ENCODE results near the gene CLGN. TPM values are rescaled to one million over a fixed set of nuclear protein-coding genes. Genes with fewer than 3 reads are reported as not detected.
"Not testable (repeated sequence)": the region's sequence is repeated elsewhere in the genome, so short reads cannot be mapped to it uniquely, and the experiment has no call there.

Gene CLGN
- total RNA-seq, 2 experiments from 2014 or later: 0.11 to 0.13 TPM

- peaks cover 10% of the 10 kb centered on the region for H3K4me1 Mint-ChIP-seq (ENCODE audit: low read depth)
- no peaks in the 10 kb centered on the region for H3K36me3 Mint-ChIP-seq (ENCODE audit: low read depth)
- peak overlapping the region; percentile 76 for H3K4me3 Mint-ChIP-seq
- ChIA-PET POLR2A (no interaction called here), CTCF (interaction anchor here (1.2 to 1.5 kb wide), 2 partner anchors 52 to 183 kb away, joined by 3 to 4 read pairs; no protein-coding TSS in a partner anchor)
- peaks cover 52% of the 10 kb centered on the region for H3K27me3 Mint-ChIP-seq (ENCODE audit: low read depth)
- ATAC-seq: peak; percentile 29
- no peaks in the 10 kb centered on the region for H3K9me3 Mint-ChIP-seq (ENCODE audit: insufficient read depth)
- no peak overlapping the region for H3K27ac Mint-ChIP-seq
- DNase-seq: no peak
Measured at GRCh38 chr4:140426610-140427105, 790 bp downstream of the CLGN start.

- H3K27me3 Mint-ChIP-seq (ENCODE audit: low read depth): peaks cover 50% of the 10 kb centered on the region
- peaks cover 10% of the 10 kb centered on the region for H3K4me1 Mint-ChIP-seq (ENCODE audit: low read depth)
- POLR2A ChIA-PET: no interaction called here
Measured at GRCh38 chr4:140423106-140423505, 4.3 kb downstream of the CLGN start.

DNA sequence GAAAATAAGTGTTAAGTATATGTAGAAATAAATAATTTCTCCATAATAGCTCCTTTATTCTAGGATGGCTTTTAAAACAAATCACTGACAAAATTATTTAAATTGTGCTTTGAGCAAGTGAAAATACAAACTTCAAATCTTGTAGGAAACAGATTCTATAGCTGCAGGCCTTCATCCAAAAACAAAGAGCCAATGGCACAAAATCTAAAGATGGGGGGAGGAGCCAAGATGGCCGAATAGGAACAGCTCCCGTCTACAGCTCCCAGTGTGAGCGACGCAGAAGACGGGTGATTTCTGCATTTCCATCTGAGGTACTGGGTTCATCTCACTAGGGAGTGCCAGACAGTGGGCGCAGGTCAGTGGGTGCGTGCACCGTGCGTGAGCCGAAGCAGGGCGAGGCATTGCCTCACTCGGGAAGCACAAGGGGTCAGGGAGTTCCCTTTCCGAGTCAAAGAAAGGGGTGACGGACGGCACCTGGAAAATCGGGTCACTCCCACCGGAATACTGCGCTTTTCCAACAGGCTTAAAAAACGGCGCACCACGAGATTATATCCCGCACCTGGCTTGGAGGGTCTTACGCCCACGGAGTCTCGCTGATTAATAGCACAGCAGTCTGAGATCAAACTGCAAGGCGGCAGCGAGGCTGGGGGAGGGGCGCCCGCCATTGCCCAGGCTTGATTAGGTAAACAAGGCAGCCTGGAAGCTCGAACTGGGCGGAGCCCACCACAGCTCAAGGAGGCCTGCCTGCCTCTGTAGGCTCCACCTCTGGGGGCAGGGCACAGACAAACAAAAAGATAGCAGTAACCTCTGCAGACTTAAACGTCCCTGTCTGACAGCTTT, 14.1 kb downstream of the CLGN start:
- H3K27ac Mint-ChIP-seq; H3K4me3 Mint-ChIP-seq; ATAC-seq; H3K27me3 Mint-ChIP-seq (ENCODE audit: low read depth); H3K36me3 Mint-ChIP-seq (ENCODE audit: low read depth); H3K4me1 Mint-ChIP-seq (ENCODE audit: low read depth); DNase-seq; H3K9me3 Mint-ChIP-seq (ENCODE audit: insufficient read depth); POLR2A ChIA-PET: not testable (repeated sequence)
- CTCF ChIA-PET: interaction anchor here (1.6 kb wide), 1 partner anchor 53 kb away, joined by 5 read pairs; no protein-coding TSS in a partner anchor

More at GRCh38 chr4:140423106-140423505, 4.3 kb downstream of the CLGN start:
- Mint-ChIP-seq H3K27ac (no peak overlapping the region), H3K36me3 (ENCODE audit: low read depth) (no peaks in the 10 kb centered on the region), H3K9me3 (ENCODE audit: insufficient read depth) (no peaks in the 10 kb centered on the region), H3K4me3 (no peak overlapping the region)
- DNase-seq (no peak), ATAC-seq (no peak)
- CTCF ChIA-PET: no interaction called here

DNA sequence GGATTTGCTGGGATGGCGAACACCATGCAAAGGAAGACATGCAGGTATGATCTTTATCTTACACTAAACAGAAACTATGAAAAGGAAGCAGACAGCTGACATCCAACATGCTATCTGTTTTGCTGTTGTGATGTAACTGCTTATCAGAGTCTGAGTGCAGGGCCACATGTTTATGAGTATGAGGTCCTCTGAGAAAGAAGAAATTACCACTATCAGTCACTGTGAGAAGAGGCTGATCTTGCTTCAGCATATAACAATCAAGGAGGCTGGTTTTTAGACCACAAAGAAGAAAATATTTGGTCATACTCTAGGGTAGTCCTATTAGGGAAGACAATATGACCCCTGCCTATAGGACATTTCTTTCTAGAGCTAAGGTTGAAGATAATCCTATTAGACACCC, 18.5 kb downstream of the CLGN start:
- Mint-ChIP-seq H3K27me3 (ENCODE audit: low read depth) (peaks cover 13% of the 10 kb centered on the region), H3K4me1 (ENCODE audit: low read depth) (no peaks in the 10 kb centered on the region), H3K27ac (no peak overlapping the region), H3K9me3 (ENCODE audit: insufficient read depth) (no peaks in the 10 kb centered on the region), H3K36me3 (ENCODE audit: low read depth) (no peaks in the 10 kb centered on the region), H3K4me3 (no peak overlapping the region)
- DNase-seq: no peak
- ATAC-seq: no peak
- ChIA-PET CTCF (no interaction called here), POLR2A (no interaction called here)

DNA sequence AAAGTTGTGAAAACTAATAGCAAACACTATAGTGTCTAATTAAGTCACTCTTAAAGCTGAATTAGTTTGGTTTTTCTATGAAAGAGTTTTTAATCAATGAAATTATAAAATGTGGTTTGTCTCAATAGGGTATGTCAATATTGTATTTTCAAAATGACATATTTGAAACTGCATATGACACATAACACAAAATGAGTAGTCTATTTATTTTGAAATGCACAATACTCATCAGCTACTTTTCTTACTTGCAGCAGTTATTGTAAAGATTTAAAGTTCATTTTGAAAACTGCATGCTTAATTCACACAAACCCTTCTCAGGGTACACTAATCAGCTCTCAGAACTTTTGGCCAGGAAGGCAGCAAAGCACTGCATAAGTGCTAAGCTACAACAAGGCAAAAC, 21.2 kb downstream of the CLGN start:
- DNase-seq (no peak), ATAC-seq (no peak)
- ChIA-PET CTCF (interaction anchor here (1.3 kb wide), 1 partner anchor 47 kb away, joined by 3 read pairs; no protein-coding TSS in a partner anchor), POLR2A (no interaction called here)
- no peak overlapping the region for H3K27ac Mint-ChIP-seq
- no peaks in the 10 kb centered on the region for H3K4me1 Mint-ChIP-seq (ENCODE audit: low read depth)
- H3K4me3 Mint-ChIP-seq: no peak overlapping the region
- peaks cover 14% of the 10 kb centered on the region for H3K27me3 Mint-ChIP-seq (ENCODE audit: low read depth)
- no peaks in the 10 kb centered on the region for H3K9me3 Mint-ChIP-seq (ENCODE audit: insufficient read depth)
- no peaks in the 10 kb centered on the region for H3K36me3 Mint-ChIP-seq (ENCODE audit: low read depth)

DNA sequence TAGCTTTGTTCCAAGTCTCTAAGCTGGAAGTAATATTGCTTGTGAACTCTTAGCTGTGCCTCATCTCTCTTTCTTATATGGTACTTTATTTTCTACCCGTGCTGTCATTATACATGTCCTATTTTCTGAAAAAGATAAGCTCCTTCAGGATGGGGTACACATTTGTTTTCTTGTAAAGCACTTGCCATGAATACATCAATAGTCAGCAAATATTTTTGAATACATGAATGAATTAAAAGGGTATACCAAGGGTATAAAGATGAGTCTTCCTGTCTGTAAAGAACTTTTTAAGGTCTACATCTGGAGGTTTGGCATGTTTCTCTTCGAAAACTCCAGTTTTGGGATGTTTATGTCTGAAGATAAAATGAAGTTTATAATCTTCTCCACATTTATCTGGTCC, 27.3 kb downstream of the CLGN start:
- H3K4me1 Mint-ChIP-seq (ENCODE audit: low read depth): no peaks in the 10 kb centered on the region
- POLR2A ChIA-PET: no interaction called here
- DNase-seq (no peak), ATAC-seq (no peak)
- CTCF ChIA-PET: no interaction called here
- H3K27ac Mint-ChIP-seq: no peak overlapping the region
- no peaks in the 10 kb centered on the region for H3K36me3 Mint-ChIP-seq (ENCODE audit: low read depth)
- H3K27me3 Mint-ChIP-seq (ENCODE audit: low read depth): peaks cover 13% of the 10 kb centered on the region
- no peaks in the 10 kb centered on the region for H3K9me3 Mint-ChIP-seq (ENCODE audit: insufficient read depth)
- H3K4me3 Mint-ChIP-seq: no peak overlapping the region

- no peaks in the 10 kb centered on the region for H3K36me3 Mint-ChIP-seq (ENCODE audit: low read depth)
- H3K27ac Mint-ChIP-seq: no peak overlapping the region
- POLR2A ChIA-PET: no interaction called here
- no peak overlapping the region for H3K4me3 Mint-ChIP-seq
- no peak for ATAC-seq
- H3K9me3 Mint-ChIP-seq (ENCODE audit: insufficient read depth): no peaks in the 10 kb centered on the region
- H3K4me1 Mint-ChIP-seq (ENCODE audit: low read depth): no peaks in the 10 kb centered on the region
- DNase-seq: no peak
- CTCF ChIA-PET: no interaction called here
- peaks cover 8% of the 10 kb centered on the region for H3K27me3 Mint-ChIP-seq (ENCODE audit: low read depth)
Measured at GRCh38 chr4:140395668-140396067, 31.8 kb downstream of the CLGN start.

GRCh38 chr4:140388015-140388414, 39.4 kb downstream of the CLGN start:
- DNase-seq (no peak), ATAC-seq (no peak)
- POLR2A ChIA-PET: no interaction called here
- Mint-ChIP-seq H3K9me3 (ENCODE audit: insufficient read depth) (no peaks in the 10 kb centered on the region), H3K27me3 (ENCODE audit: low read depth) (peaks cover 6% of the 10 kb centered on the region), H3K4me1 (ENCODE audit: low read depth) (no peaks in the 10 kb centered on the region), H3K4me3 (no peak overlapping the region), H3K27ac (no peak overlapping the region), H3K36me3 (ENCODE audit: low read depth) (no peaks in the 10 kb centered on the region)
- CTCF ChIA-PET: interaction anchor here (2.3 kb wide), 1 partner anchor 15 kb away, joined by 6 read pairs; the partner anchor contains the start of gene SCOC

- ChIA-PET POLR2A (interaction anchor here (1.2 kb wide), 1 partner anchor 10 kb away, joined by 3 read pairs; no protein-coding TSS in a partner anchor), CTCF (interaction anchor here (1.0 to 3.4 kb wide), 2 partner anchors 10 to 23 kb away, joined by 6 to 16 read pairs; partner anchors contain the start of gene SCOC)
- H3K27me3 Mint-ChIP-seq (ENCODE audit: low read depth): peaks cover 4% of the 10 kb centered on the region
- ATAC-seq (no peak), DNase-seq (no peak)
- H3K27ac Mint-ChIP-seq: no peak overlapping the region
- H3K9me3 Mint-ChIP-seq (ENCODE audit: insufficient read depth): no peaks in the 10 kb centered on the region
- H3K4me3 Mint-ChIP-seq: no peak overlapping the region
- H3K4me1 Mint-ChIP-seq (ENCODE audit: low read depth): no peaks in the 10 kb centered on the region
- H3K36me3 Mint-ChIP-seq (ENCODE audit: low read depth): peaks cover 12% of the 10 kb centered on the region
Measured at GRCh38 chr4:140382732-140383131, 44.7 kb downstream of the CLGN start.

- Mint-ChIP-seq H3K9me3 (ENCODE audit: insufficient read depth) (no peaks in the 10 kb centered on the region), H3K36me3 (ENCODE audit: low read depth) (no peaks in the 10 kb centered on the region), H3K27me3 (ENCODE audit: low read depth) (no peaks in the 10 kb centered on the region), H3K4me3 (no peak overlapping the region), H3K4me1 (ENCODE audit: low read depth) (peaks cover 13% of the 10 kb centered on the region), H3K27ac (no peak overlapping the region)
- ATAC-seq (no peak), DNase-seq (no peak)
- ChIA-PET CTCF (interaction anchor here (1.3 to 6.2 kb wide), 8 partner anchors 9 to 474 kb away, joined by 3 to 107 read pairs (median 5); partner anchors contain the start of genes CLGN and ELMOD2), POLR2A (interaction anchor here (0.9 to 1.2 kb wide), 3 partner anchors 11 to 708 kb away, joined by 4 to 5 read pairs (median 4); no protein-coding TSS in a partner anchor)
Measured at GRCh38 chr4:140374130-140374477, 53.3 kb downstream of the CLGN start.

DNA sequence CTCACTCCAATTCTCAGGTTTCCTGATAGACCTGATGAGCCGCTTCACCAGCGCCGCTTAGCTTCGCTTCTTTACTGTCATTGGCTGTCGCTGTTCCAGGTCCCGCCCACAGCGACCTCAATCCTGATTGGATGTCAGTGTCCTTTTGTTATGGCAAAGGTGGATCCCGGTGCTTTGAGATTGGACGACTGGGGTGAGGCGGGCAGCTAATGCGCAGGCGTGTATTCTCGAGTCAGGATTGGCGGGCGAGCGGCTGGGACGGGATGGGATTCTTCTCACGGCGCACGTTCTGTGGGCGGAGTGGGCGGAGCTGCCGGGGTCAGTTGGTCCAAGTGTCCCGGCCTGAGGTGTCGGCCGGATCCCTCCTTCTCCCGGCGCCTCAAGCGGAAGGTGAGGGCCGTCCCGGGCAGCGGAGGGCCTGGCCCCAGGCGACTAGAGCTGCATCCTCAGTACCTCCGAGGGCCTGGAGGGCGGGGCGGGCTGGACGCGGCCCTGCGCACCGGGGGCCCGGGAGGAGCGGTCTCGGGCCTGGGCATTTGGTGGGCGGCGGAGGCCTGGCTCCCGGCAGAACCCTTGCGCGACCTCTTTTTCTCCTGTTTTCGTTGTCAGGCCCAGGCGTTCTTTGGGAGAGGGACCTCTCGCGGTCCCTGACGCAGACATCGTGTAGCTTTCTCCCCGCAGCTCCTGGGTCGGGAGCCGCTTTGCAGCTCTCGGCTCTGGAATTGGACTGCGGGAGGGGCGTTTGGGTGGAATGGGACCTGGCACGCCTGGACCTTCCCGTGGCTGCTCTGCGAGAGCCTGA, 53.9 kb downstream of the CLGN start, which contains the start of gene SCOC:
Gene SCOC, plus strand, starts transcription at position 319 of the 802 bp plus-strand sequence. CDS start 5,525 bp downstream, outside the sequence.
- peak; percentile 98 for ATAC-seq
- no peaks in the 10 kb centered on the region for H3K27me3 Mint-ChIP-seq (ENCODE audit: low read depth)
- POLR2A ChIA-PET: interaction anchor here (0.9 to 1.2 kb wide), 4 partner anchors 10 to 707 kb away, joined by 3 to 5 read pairs (median 4); no protein-coding TSS in a partner anchor
- peak; percentile 99 for DNase-seq
- H3K4me1 Mint-ChIP-seq (ENCODE audit: low read depth): peaks cover 13% of the 10 kb centered on the region
- no peaks in the 10 kb centered on the region for H3K9me3 Mint-ChIP-seq (ENCODE audit: insufficient read depth)
- CTCF ChIA-PET: interaction anchor here (0.7 to 6.2 kb wide), 20 partner anchors 10 to 717 kb away, joined by 3 to 107 read pairs (median 4); partner anchors contain the start of genes CLGN and ELMOD2
- H3K27ac Mint-ChIP-seq: peak within 1 kb of the TSS; percentile 48
- no peaks in the 10 kb centered on the region for H3K36me3 Mint-ChIP-seq (ENCODE audit: low read depth)
- H3K4me3 Mint-ChIP-seq: no peak within 1 kb of the TSS

Measured in activated CD8-positive, alpha-beta T cell treated with anti-CD3 and anti-CD28 coated beads, Interleukin-2, amount 10 ng/mL, durations not matched to agents 7 days and 5 days (primary cell).